Gastrocnemius medialis (tissue), 4 donors: ENCODE results near the gene CREBL2. TPM values are rescaled to one million over a fixed set of nuclear protein-coding genes. Genes with fewer than 3 reads are reported as not detected.
"Not testable (repeated sequence)": the region's sequence is repeated elsewhere in the genome, so short reads cannot be mapped to it uniquely, and the experiment has no call there.

Source experiments
- ATAC-seq, 2 donors: fragments of 150-250 bp; one replicate each; pipeline ENCODE4 v1.9.1; 2016
- DNase-seq, 2 donors: peaks; one replicate each; pipeline ENCODE4 v3.0.0-alpha.2; 2019
- H3K27ac ChIP-seq, 4 donors: fragments of 200-600 bp; sonication (generic); 1 replicate in 1 of 4; 2 replicates in 3 of 4; pipeline ENCODE4 v1.5.1; 2016 to 2018; ENCODE audit warnings: mild to moderate bottlenecking in 2 of 4, moderate library complexity in 1 of 4
- H3K27me3 ChIP-seq, 3 donors: fragments of 200-600 bp; sonication (generic) in 2 of 3; 1 replicate in 1 of 3; 2 replicates in 2 of 3; pipeline versions ENCODE4 v1.5.1 to v1.6.0; 2016 to 2019; ENCODE audit warnings: mild to moderate bottlenecking in 1 of 3, moderate library complexity in 1 of 3
- H3K36me3 ChIP-seq, 2 donors: fragments of 200-600 bp; sonication (generic) in 1 of 2; one replicate each; pipeline ENCODE4 v1.5.1; 2017 to 2018
- H3K4me1 ChIP-seq, 2 donors: fragments of 200-600 bp; sonication (generic) in 1 of 2; one replicate each; pipeline ENCODE4 v1.5.1; 2016 to 2017; ENCODE audit warnings: mild to moderate bottlenecking in 2 of 2
- H3K4me3 ChIP-seq, 4 donors: fragments of 200-600 bp; sonication (generic) in 3 of 4; 1 replicate in 1 of 4; 2 replicates in 3 of 4; pipeline ENCODE4 v1.5.1; 2016 to 2019; ENCODE audit warnings: mild to moderate bottlenecking in 2 of 4
- H3K9me3 ChIP-seq, 3 donors: fragments of 200-600 bp; sonication (generic) in 2 of 3; 1 replicate in 1 of 3; 2 replicates in 2 of 3; pipeline ENCODE4 v1.5.1; 2016 to 2019
- POLR2A ChIP-seq, 2 donors: fragments of 450-650 bp; IDR thresholded peaks; one replicate each; pipeline ENCODE4 v1.6.1; 2017; ENCODE audit warnings: antibody characterized with exemption in 2 of 2, mild to moderate bottlenecking in 2 of 2, moderate library complexity in 2 of 2
- in situ Hi-C, 4 donors: fragments of 200-750 bp; cut with MboI; loops; one replicate each; pipeline versions ENCODE4 v1.15.0 to v1.8.0; 2017; ENCODE audit warnings: low sequenced_read_pairs in 4 of 4
- intact Hi-C: fragments of 100-400 bp; cut with DNase I; formaldehyde crosslinking; loops from one replicate; pipeline ENCODE4 v1.15.1; 2023; ENCODE audit warnings: low total_unique reads
- total RNA-seq, 4 donors: library from RNA; depleted of rRNA; stranded (reverse); fragments of >200 nt; gene quantifications; one replicate each; pipeline versions ENCODE4 v1.1.0 to v1.2.3, GENCODE V29; 2016
- TF ChIP-seq, protein P1 (sequence below), 5 experiments: fragments of 450-650 bp in 3 of 5; fragments of 200-600 bp in 2 of 5; sonication (generic) in 2 of 5; IDR thresholded peaks in 4 of 5; conservative IDR thresholded peaks in 1 of 5; 1 replicate in 4 of 5; 2 replicates in 1 of 5; pipeline ENCODE4 v1.5.1; 2016 to 2019; ENCODE audit warnings: antibody characterized with exemption in 5 of 5, mild to moderate bottlenecking in 3 of 5, moderate library complexity in 3 of 5

CREBL2 gene
- total RNA-seq, 4 donors from 2014 or later = 6.3 to 13.6 (median 10.3) TPM

DNA sequence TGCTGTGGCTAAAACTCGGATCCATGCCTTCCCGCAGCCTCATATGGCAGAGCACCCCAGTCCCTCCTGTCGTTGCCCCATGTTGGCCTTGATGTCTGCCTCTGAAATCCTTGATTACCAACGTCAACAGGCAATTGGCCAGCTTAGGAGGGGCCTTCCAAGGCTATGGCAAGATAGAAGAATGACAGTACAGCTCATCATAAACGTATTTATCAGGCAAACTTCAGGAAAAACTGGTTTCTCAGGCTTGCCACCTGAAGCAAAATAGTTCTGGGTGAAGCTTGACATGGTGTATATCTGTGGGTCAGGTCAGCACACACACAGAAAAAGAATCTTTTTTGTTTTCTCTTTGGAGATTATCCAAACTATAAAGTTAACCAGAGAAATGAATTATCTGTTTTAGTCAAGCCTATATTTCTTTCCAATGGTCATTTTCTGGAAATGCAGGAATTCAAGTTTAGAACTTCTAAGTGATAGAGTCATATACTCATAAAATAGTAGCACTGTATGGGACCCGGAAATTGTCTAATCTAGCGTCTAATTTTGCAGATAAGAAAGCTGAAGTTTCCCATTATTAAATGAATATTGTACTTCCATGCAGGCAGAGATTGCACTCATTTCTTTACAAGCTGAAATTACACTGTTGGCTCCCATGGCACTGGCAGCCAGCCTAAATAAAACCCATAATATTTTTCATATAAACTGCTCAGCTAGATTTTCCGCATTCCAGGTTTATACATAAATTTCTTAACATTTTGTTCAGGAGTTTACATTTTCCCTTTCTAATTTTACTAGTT lies 24.6 kb upstream of the CREBL2 start:
- Histone ChIP-seq H3K4me1 (no peaks in the 10 kb centered on the region), H3K27me3 (no peaks in the 10 kb centered on the region), H3K9me3 (no peaks in the 10 kb centered on the region), H3K36me3 (no peaks in the 10 kb centered on the region), H3K27ac (no peak overlapping the region), H3K4me3 (no peak overlapping the region)
- TF ChIP-seq, protein P1, sequence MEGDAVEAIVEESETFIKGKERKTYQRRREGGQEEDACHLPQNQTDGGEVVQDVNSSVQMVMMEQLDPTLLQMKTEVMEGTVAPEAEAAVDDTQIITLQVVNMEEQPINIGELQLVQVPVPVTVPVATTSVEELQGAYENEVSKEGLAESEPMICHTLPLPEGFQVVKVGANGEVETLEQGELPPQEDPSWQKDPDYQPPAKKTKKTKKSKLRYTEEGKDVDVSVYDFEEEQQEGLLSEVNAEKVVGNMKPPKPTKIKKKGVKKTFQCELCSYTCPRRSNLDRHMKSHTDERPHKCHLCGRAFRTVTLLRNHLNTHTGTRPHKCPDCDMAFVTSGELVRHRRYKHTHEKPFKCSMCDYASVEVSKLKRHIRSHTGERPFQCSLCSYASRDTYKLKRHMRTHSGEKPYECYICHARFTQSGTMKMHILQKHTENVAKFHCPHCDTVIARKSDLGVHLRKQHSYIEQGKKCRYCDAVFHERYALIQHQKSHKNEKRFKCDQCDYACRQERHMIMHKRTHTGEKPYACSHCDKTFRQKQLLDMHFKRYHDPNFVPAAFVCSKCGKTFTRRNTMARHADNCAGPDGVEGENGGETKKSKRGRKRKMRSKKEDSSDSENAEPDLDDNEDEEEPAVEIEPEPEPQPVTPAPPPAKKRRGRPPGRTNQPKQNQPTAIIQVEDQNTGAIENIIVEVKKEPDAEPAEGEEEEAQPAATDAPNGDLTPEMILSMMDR (IDR thresholded peaks at IDR 0.05 in 4 of 5, conservative IDR thresholded peaks at IDR 0.05 in 1 of 5) = no peak
- TF ChIP-seq POLR2A (IDR thresholded peaks at IDR 0.05) = no peak
- DNase-seq = no peak
- intact Hi-C loops = no loop called here
- ATAC-seq = no peak
- in situ Hi-C loops = no loop called here

DNA sequence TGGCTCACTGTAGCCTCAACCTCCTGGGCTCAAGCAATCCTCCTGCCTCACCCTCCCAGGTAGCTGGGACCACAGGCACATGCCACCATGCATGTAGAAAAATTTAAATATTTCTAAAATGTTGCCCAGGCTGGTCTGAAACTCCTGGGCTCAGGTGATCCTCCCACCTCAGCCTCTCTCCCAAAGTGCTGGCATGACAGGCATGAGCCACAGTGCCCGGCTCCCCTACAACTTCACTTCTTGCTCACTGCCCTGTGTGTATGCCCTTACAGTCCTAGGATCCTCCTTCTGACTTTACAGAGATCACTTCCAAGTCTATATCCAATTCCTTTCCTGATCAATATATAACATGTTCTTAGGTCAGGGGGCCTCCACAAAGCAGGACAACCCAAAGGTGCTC lies 23.8 kb upstream of the CREBL2 start:
- H3K27me3 ChIP-seq = no peaks in the 10 kb centered on the region
- no peak overlapping the region for H3K27ac ChIP-seq
- no peak for DNase-seq
- H3K4me3 ChIP-seq = no peak overlapping the region
- TF ChIP-seq, protein P1 (IDR thresholded peaks at IDR 0.05 in 4 of 5, conservative IDR thresholded peaks at IDR 0.05 in 1 of 5) = no peak
- TF ChIP-seq POLR2A (IDR thresholded peaks at IDR 0.05) = no peak
- no peaks in the 10 kb centered on the region for H3K36me3 ChIP-seq
- ATAC-seq = no peak
- intact Hi-C loops = no loop called here
- no peaks in the 10 kb centered on the region for H3K4me1 ChIP-seq
- in situ Hi-C loops = no loop called here
- no peaks in the 10 kb centered on the region for H3K9me3 ChIP-seq

DNA sequence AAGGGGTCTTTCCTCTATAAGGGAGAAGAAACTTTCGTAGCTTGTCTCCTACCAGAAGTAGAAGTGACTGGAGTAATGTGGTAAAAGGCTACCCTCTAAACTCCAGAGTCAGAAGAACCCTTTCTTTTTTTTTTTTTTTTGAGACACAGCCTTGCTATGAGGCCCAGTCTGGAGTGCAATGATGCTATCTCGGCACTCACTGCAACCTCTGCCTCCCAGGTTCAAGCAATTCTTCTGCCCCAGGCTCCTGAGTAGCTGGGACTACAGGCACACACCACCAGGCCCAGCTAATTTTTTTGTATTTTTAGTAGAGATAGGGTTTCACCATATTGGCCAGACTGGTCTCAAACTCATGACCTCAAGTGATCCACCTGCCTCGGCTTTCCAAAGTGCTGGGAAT lies 23.2 kb upstream of the CREBL2 start:
- H3K9me3 ChIP-seq, H3K27me3 ChIP-seq, H3K27ac ChIP-seq, ATAC-seq, H3K4me1 ChIP-seq, H3K4me3 ChIP-seq, H3K36me3 ChIP-seq, DNase-seq, in situ Hi-C loops, intact Hi-C loops: not testable (repeated sequence)

DNA sequence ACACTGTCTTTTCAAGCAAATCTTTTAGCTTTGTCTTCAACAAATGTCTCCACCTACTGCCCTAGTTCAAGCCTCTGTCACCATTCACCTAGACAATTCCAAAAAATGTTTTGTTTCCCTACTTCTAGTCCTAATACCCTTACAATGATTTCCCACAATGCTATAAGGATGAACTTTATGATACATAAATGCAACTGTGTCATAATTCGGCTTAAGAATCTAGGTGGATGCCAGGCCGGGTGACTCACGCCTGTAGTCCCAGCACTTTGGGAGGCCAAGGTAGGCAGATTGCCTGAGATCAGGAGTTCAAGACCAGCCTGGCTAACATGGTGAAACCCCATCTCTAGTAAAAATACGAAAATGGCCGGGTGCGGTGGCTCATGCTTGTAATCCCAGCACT lies 20.7 kb upstream of the CREBL2 start:
- Histone ChIP-seq H3K36me3 (no peaks in the 10 kb centered on the region), H3K27ac (no peak overlapping the region), H3K9me3 (no peaks in the 10 kb centered on the region), H3K4me1 (no peaks in the 10 kb centered on the region), H3K4me3 (no peak overlapping the region), H3K27me3 (no peaks in the 10 kb centered on the region)
- intact Hi-C loops = no loop called here
- in situ Hi-C loops = no loop called here
- ATAC-seq = no peak
- TF ChIP-seq, protein P1 (IDR thresholded peaks at IDR 0.05 in 4 of 5, conservative IDR thresholded peaks at IDR 0.05 in 1 of 5) = no peak
- TF ChIP-seq POLR2A (IDR thresholded peaks at IDR 0.05) = no peak
- no peak for DNase-seq

DNA sequence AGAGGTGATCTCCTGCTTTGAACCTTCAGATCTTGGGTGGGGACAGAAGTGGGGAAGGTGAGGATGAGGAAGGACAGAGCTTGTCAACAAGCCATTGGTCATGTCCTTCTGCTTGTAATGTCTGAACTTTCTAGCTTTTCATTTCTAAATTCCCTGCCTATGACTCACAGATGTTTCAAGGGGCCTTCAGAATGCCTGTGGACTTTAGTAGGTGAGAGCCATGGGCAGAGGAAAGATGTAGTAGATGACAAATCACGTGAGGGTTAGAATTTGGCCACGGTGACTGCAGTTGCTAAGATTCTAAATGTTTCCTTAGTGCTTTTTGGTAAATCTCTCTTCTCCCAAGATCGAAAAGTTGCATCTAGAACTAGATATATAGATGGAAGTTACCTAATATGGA lies 18.7 kb upstream of the CREBL2 start:
- Histone ChIP-seq H3K36me3 (no peaks in the 10 kb centered on the region), H3K27ac (no peak overlapping the region), H3K4me3 (no peak overlapping the region), H3K27me3 (no peaks in the 10 kb centered on the region), H3K9me3 (no peaks in the 10 kb centered on the region), H3K4me1 (no peaks in the 10 kb centered on the region)
- intact Hi-C loops = no loop called here
- in situ Hi-C loops = no loop called here
- DNase-seq = no peak
- no peak for ATAC-seq
- TF ChIP-seq, protein P1 (IDR thresholded peaks at IDR 0.05 in 4 of 5, conservative IDR thresholded peaks at IDR 0.05 in 1 of 5) = no peak
- no peak for TF ChIP-seq POLR2A (IDR thresholded peaks at IDR 0.05)

DNA sequence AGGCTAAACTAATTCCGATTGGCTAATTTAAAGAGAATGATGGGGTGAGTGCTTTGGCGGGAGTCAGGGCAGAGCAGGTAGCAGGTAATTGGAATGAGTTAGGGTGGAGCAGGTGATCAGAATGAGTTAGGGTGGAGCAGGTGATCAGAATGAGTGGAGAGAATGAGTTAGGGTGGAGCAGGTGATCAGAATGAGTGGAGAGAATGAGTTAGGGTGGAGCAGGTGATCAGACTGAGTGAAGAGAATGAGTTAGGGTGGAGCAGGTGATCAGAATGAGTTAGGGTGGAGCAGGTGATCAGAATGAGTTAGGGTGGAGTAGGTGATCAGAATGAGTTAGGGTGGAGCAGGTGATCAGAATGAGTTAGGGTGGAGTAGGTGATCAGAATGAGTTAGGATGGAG lies 15.7 kb upstream of the CREBL2 start:
- H3K9me3 ChIP-seq, DNase-seq, in situ Hi-C loops, intact Hi-C loops, H3K27ac ChIP-seq, H3K27me3 ChIP-seq, H3K4me3 ChIP-seq, ATAC-seq, H3K36me3 ChIP-seq, H3K4me1 ChIP-seq: not testable (repeated sequence)

DNA sequence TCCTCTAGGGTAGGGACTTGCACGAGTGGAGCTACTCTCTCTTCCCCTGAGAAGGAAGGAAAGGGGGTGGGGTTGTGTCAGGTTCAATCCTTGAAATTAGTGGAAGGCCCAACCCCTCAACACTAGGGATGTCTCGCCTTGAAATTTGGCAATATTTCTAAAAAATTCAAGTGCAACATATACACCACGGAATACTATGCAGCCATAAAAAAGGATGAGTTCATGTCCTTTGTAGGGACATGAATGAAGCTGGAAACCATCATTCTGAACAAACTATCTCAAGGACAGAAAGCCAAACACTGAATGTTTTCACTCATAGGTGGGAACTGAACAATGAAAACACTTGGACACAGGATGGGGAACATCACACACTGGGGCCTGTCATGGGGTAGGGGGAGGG lies 15.1 kb upstream of the CREBL2 start:
- H3K27me3 ChIP-seq, DNase-seq, H3K27ac ChIP-seq, ATAC-seq, H3K9me3 ChIP-seq, H3K4me3 ChIP-seq, in situ Hi-C loops, H3K36me3 ChIP-seq, H3K4me1 ChIP-seq, intact Hi-C loops: not testable (repeated sequence)
